WI38 (cell line): ENCODE data around the gene NUMB.

Source experiments
- H3K4me3 ChIP-seq: 2 replicates; pipeline ENCODE4 v1.5.1; 2011; ENCODE audit warnings: low read depth, mild to moderate bottlenecking, control low read depth, low read length
- TF ChIP-seq, protein P1 (sequence below): IDR thresholded peaks from 2 replicates; pipeline ENCODE4 v1.5.1; 2012; ENCODE audit warnings: low read depth, mild to moderate bottlenecking, control low read depth, low read length

Gene NUMB

DNA sequence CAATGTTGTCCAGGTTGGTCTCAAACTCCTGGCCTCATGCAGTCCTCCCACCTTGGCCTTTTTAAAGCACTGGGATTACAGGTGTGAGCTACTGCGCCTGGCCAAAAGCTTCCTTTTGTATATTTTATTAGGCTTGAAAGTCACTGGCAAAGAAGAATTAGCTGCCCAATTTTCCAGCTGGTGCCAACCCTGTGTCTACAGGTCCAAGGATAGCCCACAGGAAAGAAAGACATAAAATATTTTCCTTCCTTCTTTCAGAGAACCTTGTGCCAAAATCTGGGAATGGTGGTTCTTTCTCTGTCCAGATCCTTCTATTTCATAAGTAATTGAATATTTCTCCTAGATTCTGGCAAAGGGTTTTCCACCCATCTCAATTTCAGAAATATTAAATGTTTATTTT lies 84.1 kb downstream of the NUMB start:
- TF ChIP-seq, protein P1, sequence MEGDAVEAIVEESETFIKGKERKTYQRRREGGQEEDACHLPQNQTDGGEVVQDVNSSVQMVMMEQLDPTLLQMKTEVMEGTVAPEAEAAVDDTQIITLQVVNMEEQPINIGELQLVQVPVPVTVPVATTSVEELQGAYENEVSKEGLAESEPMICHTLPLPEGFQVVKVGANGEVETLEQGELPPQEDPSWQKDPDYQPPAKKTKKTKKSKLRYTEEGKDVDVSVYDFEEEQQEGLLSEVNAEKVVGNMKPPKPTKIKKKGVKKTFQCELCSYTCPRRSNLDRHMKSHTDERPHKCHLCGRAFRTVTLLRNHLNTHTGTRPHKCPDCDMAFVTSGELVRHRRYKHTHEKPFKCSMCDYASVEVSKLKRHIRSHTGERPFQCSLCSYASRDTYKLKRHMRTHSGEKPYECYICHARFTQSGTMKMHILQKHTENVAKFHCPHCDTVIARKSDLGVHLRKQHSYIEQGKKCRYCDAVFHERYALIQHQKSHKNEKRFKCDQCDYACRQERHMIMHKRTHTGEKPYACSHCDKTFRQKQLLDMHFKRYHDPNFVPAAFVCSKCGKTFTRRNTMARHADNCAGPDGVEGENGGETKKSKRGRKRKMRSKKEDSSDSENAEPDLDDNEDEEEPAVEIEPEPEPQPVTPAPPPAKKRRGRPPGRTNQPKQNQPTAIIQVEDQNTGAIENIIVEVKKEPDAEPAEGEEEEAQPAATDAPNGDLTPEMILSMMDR: no peak

DNA sequence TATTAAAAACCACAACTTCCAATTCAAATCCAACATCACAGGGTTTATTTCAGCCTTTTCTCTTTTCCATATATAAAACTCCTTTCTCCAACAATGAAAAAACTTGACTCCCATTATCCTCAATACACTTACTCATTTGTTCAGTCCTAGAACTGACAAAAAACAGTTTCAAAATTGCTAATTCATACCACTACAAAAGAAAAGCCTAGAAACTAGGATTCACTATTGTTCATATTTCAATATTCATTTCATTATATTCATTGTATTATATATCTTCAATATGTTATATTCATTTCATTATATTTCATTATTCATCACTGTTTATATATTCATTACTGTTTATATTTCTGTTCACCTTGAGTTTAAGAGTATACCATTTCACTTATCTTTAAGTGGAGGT lies 85.8 kb downstream of the NUMB start:
- no peak overlapping the region for H3K4me3 ChIP-seq
- TF ChIP-seq, protein P1: no peak

More for the DNA sequence above, 84.1 kb downstream of the NUMB start:
- no peak overlapping the region for H3K4me3 ChIP-seq

DNA sequence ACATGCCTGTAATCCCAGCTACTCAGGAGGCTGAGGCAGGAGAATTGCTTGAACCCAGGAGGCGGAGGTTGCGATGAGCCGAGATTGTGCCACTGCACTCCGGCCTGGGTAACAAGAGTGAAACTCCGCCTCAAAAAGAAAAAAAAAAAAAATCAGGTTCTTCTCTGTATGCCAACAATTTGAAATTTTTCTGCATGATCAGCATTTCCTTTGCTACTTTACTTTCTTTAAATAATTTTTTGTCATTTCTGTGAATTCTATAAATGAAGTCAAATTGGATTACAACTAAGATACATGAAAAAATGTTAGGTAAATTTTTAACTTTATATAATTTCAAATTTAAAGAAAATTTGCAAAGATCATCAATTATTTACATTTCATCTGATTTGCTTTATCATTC lies 87.8 kb downstream of the NUMB start:
- TF ChIP-seq, protein P1: no peak
- H3K4me3 ChIP-seq: no peak overlapping the region

DNA sequence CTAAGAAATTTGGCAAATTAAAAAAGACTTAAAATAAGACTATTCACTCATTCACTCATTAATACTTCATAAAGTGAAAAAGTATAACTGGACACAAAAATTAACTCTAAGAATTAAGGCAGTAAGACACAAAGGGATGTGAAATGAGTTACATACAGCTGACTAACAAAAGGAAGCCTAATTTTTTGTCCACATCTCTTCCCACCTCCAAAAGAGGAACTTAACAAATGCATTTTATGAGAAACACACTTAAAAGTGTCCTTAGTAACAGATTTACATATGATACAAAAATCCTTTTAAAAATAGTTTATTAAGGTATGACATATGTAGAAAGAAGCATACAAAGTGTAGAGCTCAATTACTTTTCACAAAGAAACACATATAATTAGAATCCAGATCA lies 88.9 kb downstream of the NUMB start:
- H3K4me3 ChIP-seq: no peak overlapping the region
- TF ChIP-seq, protein P1: no peak

DNA sequence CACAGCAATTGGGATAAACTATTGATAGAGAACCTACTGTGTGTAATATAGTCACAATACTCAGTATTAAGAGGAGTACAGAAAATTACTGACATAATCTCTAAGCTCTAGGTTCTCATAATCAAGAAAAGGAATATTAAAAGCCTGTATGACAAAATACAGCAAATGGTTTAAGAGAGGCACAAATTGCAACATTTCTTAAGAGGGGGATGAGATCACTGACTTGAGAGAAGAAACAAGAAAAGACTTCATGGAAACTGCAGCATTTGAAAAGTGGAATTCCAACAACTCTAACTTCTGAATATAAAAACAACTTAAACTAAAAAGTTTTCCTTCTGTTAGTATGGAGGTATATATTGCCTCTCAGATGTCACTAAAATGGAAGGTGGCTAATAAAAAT lies 89.7 kb downstream of the NUMB start:
- no peak overlapping the region for H3K4me3 ChIP-seq
- TF ChIP-seq, protein P1: no peak

DNA sequence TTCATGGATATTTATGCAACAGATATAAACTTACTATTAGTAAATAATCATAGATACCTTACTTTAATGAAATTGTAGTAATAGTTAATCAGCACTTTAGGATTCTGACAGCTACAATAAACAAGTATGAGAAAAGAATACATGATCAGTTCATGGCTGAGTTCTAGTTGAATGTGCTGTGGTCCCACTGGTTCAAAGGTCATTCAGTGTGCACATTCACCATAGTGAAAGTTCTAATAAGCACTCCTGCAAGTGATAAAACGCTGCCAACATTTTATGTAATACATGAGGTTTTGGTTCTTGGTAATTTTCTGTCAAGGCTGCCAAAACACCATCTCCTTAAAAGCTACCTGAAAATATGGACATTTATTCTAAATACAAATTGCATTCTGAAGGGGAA lies 92.6 kb downstream of the NUMB start:
- TF ChIP-seq, protein P1: no peak
- no peak overlapping the region for H3K4me3 ChIP-seq

DNA sequence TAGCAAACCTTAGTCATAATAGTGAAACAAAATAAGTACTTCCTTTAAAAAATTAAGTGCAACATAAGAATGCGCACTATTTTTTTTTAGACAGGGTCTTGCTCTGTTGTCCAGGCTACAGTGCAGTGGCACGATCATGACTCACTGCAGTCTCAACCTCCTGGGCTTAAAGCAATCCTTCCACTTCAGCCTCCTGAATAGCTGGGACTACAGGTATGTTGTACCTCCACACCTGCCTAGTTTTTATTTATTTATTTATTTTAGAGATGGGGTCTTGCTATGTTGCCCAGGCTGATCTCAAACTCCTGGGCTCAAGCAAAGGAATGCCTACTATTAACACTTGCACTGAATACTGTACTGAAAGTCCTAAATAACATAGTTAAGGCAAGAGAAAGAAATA lies 93.8 kb downstream of the NUMB start:
- TF ChIP-seq, protein P1: no peak
- no peak overlapping the region for H3K4me3 ChIP-seq
